K562 (cell line): ENCODE data around the gene AMBRA1. TPM values are rescaled to one million over a fixed set of nuclear protein-coding genes. Genes with fewer than 3 reads are reported as not detected.
A peak's percentile ranks its signal among the peaks of the same experiment; 100 is the strongest.

Source experiments
- ARID4B ChIP-seq: sonication (generic); formaldehyde crosslinking; IDR thresholded peaks from 2 replicates; pipeline ENCODE4 v1.8.0; 2022; ENCODE audit warnings: mild to moderate bottlenecking, missing genetic modification reagents
- CBFA2T3 ChIP-seq: fragments of 450-650 bp; IDR thresholded peaks from 2 replicates; pipeline ENCODE4 v1.6.1; 2017
- CREM ChIP-seq: IDR thresholded peaks from 2 replicates; pipeline ENCODE4 v1.6.1; 2014; ENCODE audit warnings: antibody characterized with exemption, low read depth
- FOXK2 ChIP-seq, 2 experiments: fragments of 450-650 bp; IDR thresholded peaks in 1 of 2; conservative IDR thresholded peaks in 1 of 2; 2 replicates each; pipeline ENCODE4 v1.6.1; 2016; ENCODE audit warnings: low read depth in 2 of 2, mild to moderate bottlenecking in 1 of 2
- ILK ChIP-seq: fragments of 450-650 bp; IDR thresholded peaks from 2 replicates; pipeline ENCODE4 v1.6.1; 2016; ENCODE audit warnings: missing genetic modification characterization, low read depth, mild to moderate bottlenecking, missing compliant biosample characterization, moderate library complexity, borderline replicate concordance
- NCOA2 ChIP-seq, 2 experiments: fragments of 450-650 bp; IDR thresholded peaks; 2 replicates each; pipeline ENCODE4 v1.6.1; 2018; ENCODE audit warnings: mild to moderate bottlenecking in 2 of 2, moderate library complexity in 1 of 2; ENCODE audit not compliant: partially characterized antibody in 2 of 2
- PBX2 ChIP-seq, 2 experiments: IDR thresholded peaks in 1 of 2; conservative IDR thresholded peaks in 1 of 2; 2 replicates each; pipeline ENCODE4 v1.6.1; 2016; ENCODE audit warnings: low read depth in 2 of 2, mild to moderate bottlenecking in 1 of 2, missing compliant biosample characterization in 1 of 2, missing genetic modification characterization in 1 of 2, moderate library complexity in 1 of 2
- RFX5 ChIP-seq: IDR thresholded peaks from 2 replicates; pipeline ENCODE4 v1.6.1; 2011; ENCODE audit warnings: low read depth, mild to moderate bottlenecking, improper control_type of control experiment, low read length
- RNF2 ChIP-seq: sonication (generic); IDR thresholded peaks from 2 replicates; pipeline ENCODE4 v1.6.1; 2016
- SMARCB1 ChIP-seq: IDR thresholded peaks from 2 replicates; pipeline ENCODE4 v1.6.1; 2011; ENCODE audit warnings: improper control_type of control experiment, low read depth; ENCODE audit not compliant: insufficient read length
- SMARCC2 ChIP-seq: fragments of 450-650 bp; IDR thresholded peaks from 2 replicates; pipeline ENCODE4 v1.6.1; 2017; ENCODE audit warnings: antibody characterized with exemption, moderate library complexity, mild to moderate bottlenecking, low read depth
- TAF15 ChIP-seq: fragments of 200-400 bp; formaldehyde crosslinking; IDR thresholded peaks from 2 replicates; pipeline ENCODE4 v1.6.1; 2017; ENCODE audit warnings: mild to moderate bottlenecking, low read depth, low read length, moderate library complexity
- TSHZ1 ChIP-seq: fragments of 250-450 bp; sonication (Bioruptor Pico); IDR thresholded peaks from 2 replicates; pipeline ENCODE4 v1.4.0; 2020; ENCODE audit warnings: mild to moderate bottlenecking, moderate library complexity
- ZKSCAN8 ChIP-seq: fragments of 200-800 bp; sonication (Bioruptor generic); IDR thresholded peaks from 2 replicates; pipeline ENCODE4 v1.6.1; 2016; ENCODE audit warnings: missing genetic modification characterization, missing compliant biosample characterization
- ZNF655 ChIP-seq: fragments of 250-450 bp; sonication (Bioruptor Pico); IDR thresholded peaks from 2 replicates; pipeline ENCODE4 v1.5.0; 2021
- polyA plus RNA-seq, 8 experiments: library from polyadenylated mRNA; depleted of rRNA in 4 of 8; stranded (reverse) in 5 of 8; unstranded in 3 of 8; fragments of >200 nt; fragmentation: Nextera tagmentation in 2 of 8; fragmentation: Illumina TruSeq in 1 of 8; extraction: Ambion mirVana in 2 of 8; extraction: Trizol in 1 of 8; gene quantifications; 2 replicates each; pipeline versions ENCODE4 v1.2.1 to v1.2.3, GENCODE V29; 2011 to 2014; ENCODE audit warnings: inconsistent platforms in 1 of 8, missing spikeins in 1 of 8
- total RNA-seq, 7 experiments: library from RNA; depleted of rRNA in 6 of 7; stranded (reverse); fragments of >200 nt in 6 of 7; fragmentation: Illumina TruSeq in 2 of 7; extraction: Trizol in 2 of 7; gene quantifications; 2 replicates each; pipeline versions ENCODE4 v1.2.1 to v1.2.3, GENCODE V29; 2011 to 2021; ENCODE audit warnings: low replicate concordance in 1 of 7

Gene AMBRA1
- total and polyA plus RNA-seq, 9 of the 15 experiments (the other 6 are each of a cell fraction or from before 2014, with no cell fraction given) = 0.15 to 24.5 (median 13.0) TPM

GRCh38 chr11:46597609-46598219 lies 3.9 kb upstream of the AMBRA1 start (continued):
- TF ChIP-seq NCOA2 (IDR thresholded peaks at IDR 0.05; ENCODE audit: partially characterized antibody in 2 of 2) (no peak), ZKSCAN8 (CRISPR knock-in tag) (no peak), PBX2 (CRISPR knock-in tag; IDR thresholded peaks at IDR 0.05; ENCODE audit: low read depth) (no peak), PBX2 (tag; conservative IDR thresholded peaks at IDR 0.05; ENCODE audit: low read depth) (no peak), RFX5 (no peak), TSHZ1 (CRISPR knock-in tag) (no peak), TAF15 (no peak), ILK (tag) (no peak), SMARCC2 (peak; percentile 64), ZNF655 (CRISPR knock-in tag) (no peak), CBFA2T3 (peak; percentile 77), ARID4B (no peak), RNF2 (no peak), FOXK2 (conservative IDR thresholded peaks at IDR 0.05 in 1 of 2, IDR thresholded peaks at IDR 0.05 in 1 of 2; ENCODE audit: low read depth in 2 of 2) (peak; percentile 54 to 65; a peak in 2 of 4 replicates), SMARCB1 (no peak), CREM (no peak; the same call in 1 of the 2 replicates)
